Kidney epithelial cell (primary cell): ENCODE measurements around the gene DDIT3. TPM values are rescaled to one million over a fixed set of nuclear protein-coding genes. Genes with fewer than 3 reads are reported as not detected.

Source experiments
- DNase-seq: peaks from one replicate; pipeline ENCODE4 v3.0.0-alpha.2; 2010; ENCODE audit warnings: low read depth
- H3K27me3 ChIP-seq: 2 replicates; pipeline ENCODE4 v1.6.0; 2011; ENCODE audit warnings: low read length; ENCODE audit not compliant: control insufficient read depth, insufficient read depth
- H3K36me3 ChIP-seq: 2 replicates; pipeline ENCODE4 v1.5.1; 2011; ENCODE audit warnings: low read length; ENCODE audit not compliant: control insufficient read depth, insufficient read depth
- H3K4me3 ChIP-seq: 2 replicates; pipeline ENCODE4 v1.5.1; 2011; ENCODE audit warnings: low read depth, mild to moderate bottlenecking, control low read depth, low read length
- total RNA-seq: library from RNA; depleted of rRNA; stranded (reverse); fragments of >200 nt; gene quantifications from 2 replicates; pipeline ENCODE4 v1.2.3, GENCODE V29; 2015
- TF ChIP-seq, protein P1 (sequence below): IDR thresholded peaks from 2 replicates; pipeline ENCODE4 v1.5.1; 2011; ENCODE audit warnings: mild to moderate bottlenecking, moderate library complexity, low read length, control low read depth, inconsistent platforms; ENCODE audit not compliant: insufficient read depth, poor library complexity, severe bottlenecking

Gene DDIT3
- total RNA-seq, 1 donor from 2014 or later = 107 TPM

DNA sequence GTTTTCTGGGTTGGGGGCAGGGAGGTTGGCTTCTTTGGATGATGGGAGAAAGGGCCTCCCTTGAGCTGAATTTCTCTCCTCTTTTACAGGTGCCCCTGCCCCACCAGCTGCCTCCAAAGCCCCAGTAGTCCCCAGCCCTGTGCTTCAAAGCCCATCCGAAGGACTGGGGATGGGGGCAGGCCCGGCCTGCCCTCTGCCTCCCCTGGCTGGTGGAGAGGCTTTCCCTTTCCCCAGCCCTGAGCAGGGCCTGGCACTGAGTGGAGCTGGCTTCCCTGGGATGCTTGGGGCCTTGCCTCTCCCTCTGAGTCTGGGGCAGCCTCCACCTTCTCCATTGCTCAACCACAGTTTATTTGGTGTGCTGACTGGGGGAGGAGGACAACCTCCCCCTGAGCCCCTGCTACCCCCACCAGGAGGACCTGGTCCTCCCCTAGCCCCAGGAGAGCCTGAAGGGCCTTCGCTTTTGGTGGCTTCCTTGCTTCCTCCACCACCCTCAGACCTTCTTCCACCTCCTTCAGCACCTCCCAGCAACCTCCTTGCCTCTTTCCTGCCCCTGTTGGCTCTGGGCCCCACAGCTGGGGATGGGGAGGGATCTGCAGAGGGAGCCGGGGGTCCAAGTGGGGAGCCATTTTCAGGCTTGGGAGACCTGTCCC lies 6.3 kb upstream of the DDIT3 start:
- no peak overlapping the region for H3K4me3 ChIP-seq
- H3K27me3 ChIP-seq = no peaks in the 10 kb centered on the region
- TF ChIP-seq, protein P1, sequence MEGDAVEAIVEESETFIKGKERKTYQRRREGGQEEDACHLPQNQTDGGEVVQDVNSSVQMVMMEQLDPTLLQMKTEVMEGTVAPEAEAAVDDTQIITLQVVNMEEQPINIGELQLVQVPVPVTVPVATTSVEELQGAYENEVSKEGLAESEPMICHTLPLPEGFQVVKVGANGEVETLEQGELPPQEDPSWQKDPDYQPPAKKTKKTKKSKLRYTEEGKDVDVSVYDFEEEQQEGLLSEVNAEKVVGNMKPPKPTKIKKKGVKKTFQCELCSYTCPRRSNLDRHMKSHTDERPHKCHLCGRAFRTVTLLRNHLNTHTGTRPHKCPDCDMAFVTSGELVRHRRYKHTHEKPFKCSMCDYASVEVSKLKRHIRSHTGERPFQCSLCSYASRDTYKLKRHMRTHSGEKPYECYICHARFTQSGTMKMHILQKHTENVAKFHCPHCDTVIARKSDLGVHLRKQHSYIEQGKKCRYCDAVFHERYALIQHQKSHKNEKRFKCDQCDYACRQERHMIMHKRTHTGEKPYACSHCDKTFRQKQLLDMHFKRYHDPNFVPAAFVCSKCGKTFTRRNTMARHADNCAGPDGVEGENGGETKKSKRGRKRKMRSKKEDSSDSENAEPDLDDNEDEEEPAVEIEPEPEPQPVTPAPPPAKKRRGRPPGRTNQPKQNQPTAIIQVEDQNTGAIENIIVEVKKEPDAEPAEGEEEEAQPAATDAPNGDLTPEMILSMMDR = no peak
- no peak for DNase-seq
- peaks cover 4% of the 10 kb centered on the region for H3K36me3 ChIP-seq

DNA sequence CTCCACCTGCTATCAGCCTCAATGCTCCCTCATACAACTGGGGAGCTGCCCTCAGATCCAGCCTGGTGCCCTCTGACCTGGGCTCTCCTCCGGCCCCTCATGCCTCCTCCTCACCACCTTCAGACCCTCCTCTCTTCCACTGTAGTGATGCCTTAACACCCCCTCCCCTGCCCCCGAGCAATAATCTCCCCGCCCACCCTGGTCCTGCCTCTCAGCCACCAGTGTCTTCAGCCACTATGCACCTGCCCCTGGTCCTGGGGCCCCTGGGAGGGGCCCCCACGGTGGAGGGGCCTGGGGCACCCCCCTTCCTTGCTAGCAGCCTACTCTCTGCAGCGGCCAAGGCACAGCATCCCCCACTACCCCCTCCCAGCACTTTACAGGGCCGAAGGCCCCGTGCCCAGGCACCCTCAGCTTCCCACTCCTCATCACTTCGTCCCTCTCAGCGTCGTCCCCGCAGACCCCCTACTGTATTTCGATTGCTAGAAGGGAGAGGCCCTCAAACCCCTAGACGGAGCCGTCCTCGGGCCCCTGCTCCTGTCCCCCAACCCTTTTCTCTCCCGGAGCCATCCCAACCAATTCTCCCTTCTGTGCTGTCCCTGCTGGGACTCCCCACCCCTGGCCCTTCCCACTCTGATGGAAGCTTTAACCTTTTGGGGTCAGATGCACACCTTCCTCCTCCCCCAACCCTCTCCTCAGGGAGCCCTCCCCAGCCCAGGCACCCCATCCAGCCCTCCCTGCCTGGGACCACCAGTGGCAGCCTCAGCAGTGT lies 5.5 kb upstream of the DDIT3 start:
- TF ChIP-seq, protein P1 = no peak
- no peak for DNase-seq
- peaks cover 4% of the 10 kb centered on the region for H3K36me3 ChIP-seq
- no peaks in the 10 kb centered on the region for H3K27me3 ChIP-seq
- H3K4me3 ChIP-seq = no peak overlapping the region

DNA sequence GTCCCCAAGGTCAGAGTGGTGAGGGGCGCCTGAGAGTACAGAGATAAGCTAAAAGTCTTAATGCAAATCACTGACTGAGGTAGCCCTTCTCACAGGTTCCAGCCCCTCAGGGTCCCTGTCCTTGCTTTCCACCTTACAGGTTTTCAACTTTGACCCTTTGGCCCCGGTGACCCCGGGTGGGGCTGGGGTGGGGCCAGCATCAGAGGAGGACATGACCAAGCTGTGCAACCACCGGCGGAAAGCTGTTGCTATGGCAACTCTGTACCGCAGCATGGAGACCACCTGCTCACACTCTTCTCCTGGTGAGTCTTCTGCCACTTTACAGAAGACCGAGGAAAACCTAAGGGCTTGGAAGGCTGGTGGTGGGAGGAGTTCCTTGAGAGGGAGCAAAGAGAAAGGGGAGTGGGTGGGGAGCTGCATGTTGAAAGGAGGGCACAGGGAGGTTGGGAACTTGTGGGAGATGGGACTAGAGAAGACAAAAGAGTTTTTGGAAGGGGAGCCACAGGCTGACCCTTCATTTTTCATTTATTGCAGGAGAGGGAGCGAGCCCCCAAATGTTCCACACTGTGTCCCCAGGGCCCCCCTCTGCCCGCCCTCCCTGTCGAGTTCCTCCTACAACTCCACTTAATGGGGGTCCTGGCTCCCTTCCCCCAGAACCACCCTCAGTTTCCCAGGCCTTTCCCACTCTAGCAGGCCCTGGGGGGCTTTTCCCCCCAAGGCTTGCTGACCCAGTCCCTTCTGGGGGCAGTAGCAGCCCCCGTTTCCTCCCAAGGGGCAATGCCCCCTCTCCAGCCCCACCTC lies 4.7 kb upstream of the DDIT3 start:
- TF ChIP-seq, protein P1 = no peak
- no peak for DNase-seq
- Histone ChIP-seq H3K36me3 (peaks cover 3% of the 10 kb centered on the region), H3K27me3 (no peaks in the 10 kb centered on the region), H3K4me3 (no peak overlapping the region)

DNA sequence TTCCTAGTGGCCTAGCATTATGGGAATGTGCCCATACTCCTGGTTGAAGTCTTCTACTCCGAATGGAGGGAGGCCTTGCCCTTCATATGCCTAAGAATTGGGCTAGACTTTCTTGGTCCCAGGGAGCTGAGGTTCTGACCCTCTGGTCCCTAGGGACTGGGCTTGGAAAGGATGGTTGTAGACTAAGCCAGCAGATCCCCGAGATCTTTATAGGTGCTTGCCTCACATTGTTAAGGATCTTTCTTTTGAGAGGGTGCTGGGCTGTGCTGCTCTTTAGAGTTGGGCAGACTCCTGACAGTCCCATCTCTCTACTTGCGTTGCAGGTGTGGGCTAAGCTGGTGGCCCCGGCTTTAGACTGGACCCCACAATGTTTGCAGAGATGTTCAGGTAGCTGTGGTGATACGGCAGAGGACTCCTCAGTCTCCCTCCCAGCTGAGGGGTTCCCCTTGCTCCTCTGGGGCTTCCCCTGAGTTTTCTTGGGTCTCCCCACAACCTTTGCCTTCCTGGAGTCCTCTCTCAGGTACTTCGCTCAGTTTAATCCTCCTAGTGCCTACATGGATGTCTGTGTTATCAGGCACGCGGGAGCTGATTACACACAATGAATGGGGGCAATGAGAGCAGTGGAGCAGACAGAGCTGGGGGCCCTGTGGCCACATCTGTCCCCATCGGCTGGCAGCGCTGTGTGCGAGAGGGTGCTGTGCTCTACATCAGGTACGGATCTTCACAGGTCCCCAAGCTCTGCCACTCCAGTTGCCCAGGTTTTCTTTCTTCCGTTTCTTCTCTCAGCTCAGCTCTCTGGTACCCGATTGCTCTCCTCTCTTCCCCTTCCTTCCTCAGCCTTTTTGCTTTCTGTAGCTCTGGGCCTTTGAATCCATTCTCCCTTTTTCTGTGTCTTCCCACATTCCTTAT lies 3.6 kb upstream of the DDIT3 start:
- no peak for DNase-seq
- Histone ChIP-seq H3K4me3 (peak overlapping the region; percentile 68), H3K36me3 (peaks cover 1% of the 10 kb centered on the region), H3K27me3 (no peaks in the 10 kb centered on the region)
- TF ChIP-seq, protein P1 = no peak

DNA sequence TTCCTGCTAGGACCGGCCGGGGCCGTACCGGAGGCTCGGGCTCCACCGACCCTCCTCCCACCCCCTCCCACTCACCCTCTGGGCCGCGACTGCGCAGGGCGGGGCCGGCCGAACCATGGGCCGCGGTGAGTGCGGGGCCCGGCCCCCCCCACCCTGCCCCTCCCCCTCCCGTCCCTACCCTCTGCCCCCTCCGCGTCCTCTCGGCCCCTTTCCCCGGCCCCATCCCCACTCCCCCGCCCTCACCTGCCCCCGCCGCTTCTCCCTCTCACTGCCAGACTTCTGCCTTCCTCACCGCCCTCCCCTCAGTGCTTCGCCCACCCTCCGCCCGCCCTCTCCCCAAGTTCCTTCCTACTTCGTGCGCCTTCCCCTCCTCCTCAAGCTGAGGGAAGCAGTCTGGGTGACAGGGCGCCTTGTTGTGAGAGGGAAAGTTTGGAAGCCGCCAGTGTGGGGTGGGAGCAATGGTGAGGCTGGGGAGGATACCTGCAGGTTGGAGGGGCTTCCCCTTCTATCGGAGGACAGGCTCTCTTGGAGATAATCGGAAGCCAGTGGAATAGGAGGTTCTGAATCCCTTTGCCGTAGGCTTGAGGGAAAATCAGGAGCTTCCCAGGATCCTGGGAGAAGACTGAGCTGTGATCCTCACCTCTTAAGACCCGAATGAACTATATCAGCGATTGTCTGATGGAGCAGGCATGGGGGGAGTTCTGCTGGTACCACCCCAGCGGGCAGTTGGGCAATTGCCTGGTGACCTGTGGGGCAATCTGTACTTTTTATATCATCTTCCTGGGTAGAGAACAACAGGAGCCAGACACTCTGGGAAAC lies 2.8 kb upstream of the DDIT3 start:
- Histone ChIP-seq H3K36me3 (peaks cover 1% of the 10 kb centered on the region), H3K27me3 (no peaks in the 10 kb centered on the region), H3K4me3 (peak overlapping the region; percentile 68)
- no peak for DNase-seq
- TF ChIP-seq, protein P1 = no peak
